Suprapubic skin (tissue), 4 donors: ENCODE measurements around the gene SEL1L3.

Experiments used
- EP300 ChIP-seq: sonication (generic); formaldehyde crosslinking; IDR thresholded peaks from one replicate; pipeline ENCODE4 v1.6.1; 2017; ENCODE audit warnings: antibody characterized with exemption
- POLR2A ChIP-seq, 2 donors: fragments of 450-650 bp; IDR thresholded peaks; one replicate each; pipeline ENCODE4 v1.6.1; 2017; ENCODE audit warnings: antibody characterized with exemption in 2 of 2, mild to moderate bottlenecking in 2 of 2, moderate library complexity in 2 of 2
- POLR2AphosphoS5 ChIP-seq, 3 donors: sonication (generic); formaldehyde crosslinking; IDR thresholded peaks; one replicate each; pipeline ENCODE4 v1.6.1; 2017; ENCODE audit warnings: antibody characterized with exemption in 3 of 3
- TF ChIP-seq, protein P1 (sequence below), 2 donors: fragments of 200-600 bp in 1 of 2; fragments of 450-650 bp in 1 of 2; sonication (generic) in 1 of 2; IDR thresholded peaks; one replicate each; pipeline ENCODE4 v1.5.1; 2016 to 2019; ENCODE audit warnings: antibody characterized with exemption in 2 of 2, mild to moderate bottlenecking in 1 of 2, moderate library complexity in 1 of 2

- TF ChIP-seq, protein P1, sequence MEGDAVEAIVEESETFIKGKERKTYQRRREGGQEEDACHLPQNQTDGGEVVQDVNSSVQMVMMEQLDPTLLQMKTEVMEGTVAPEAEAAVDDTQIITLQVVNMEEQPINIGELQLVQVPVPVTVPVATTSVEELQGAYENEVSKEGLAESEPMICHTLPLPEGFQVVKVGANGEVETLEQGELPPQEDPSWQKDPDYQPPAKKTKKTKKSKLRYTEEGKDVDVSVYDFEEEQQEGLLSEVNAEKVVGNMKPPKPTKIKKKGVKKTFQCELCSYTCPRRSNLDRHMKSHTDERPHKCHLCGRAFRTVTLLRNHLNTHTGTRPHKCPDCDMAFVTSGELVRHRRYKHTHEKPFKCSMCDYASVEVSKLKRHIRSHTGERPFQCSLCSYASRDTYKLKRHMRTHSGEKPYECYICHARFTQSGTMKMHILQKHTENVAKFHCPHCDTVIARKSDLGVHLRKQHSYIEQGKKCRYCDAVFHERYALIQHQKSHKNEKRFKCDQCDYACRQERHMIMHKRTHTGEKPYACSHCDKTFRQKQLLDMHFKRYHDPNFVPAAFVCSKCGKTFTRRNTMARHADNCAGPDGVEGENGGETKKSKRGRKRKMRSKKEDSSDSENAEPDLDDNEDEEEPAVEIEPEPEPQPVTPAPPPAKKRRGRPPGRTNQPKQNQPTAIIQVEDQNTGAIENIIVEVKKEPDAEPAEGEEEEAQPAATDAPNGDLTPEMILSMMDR (IDR thresholded peaks at IDR 0.05) = no peak
- no peak for TF ChIP-seq POLR2A (IDR thresholded peaks at IDR 0.05)
- no peak for TF ChIP-seq EP300
- no peak for TF ChIP-seq POLR2AphosphoS5 (IDR thresholded peaks at IDR 0.05)
Measured at GRCh38 chr4:25703731-25704388, 158.9 kb downstream of the SEL1L3 start.
